Body of pancreas (tissue), 4 donors: ENCODE data around the gene SCRG1. TPM values are rescaled to one million over a fixed set of nuclear protein-coding genes. Genes with fewer than 3 reads are reported as not detected.
A peak's percentile ranks its signal among the peaks of the same experiment; 100 is the strongest.

ENCODE experiments used
- ATAC-seq: fragments of 150-250 bp; one replicate; pipeline ENCODE4 v1.9.1; 2016
- DNase-seq, 4 donors: peaks; one replicate each; pipeline ENCODE4 v3.0.0-alpha.2; 2019
- H3K27ac ChIP-seq, 4 donors: fragments of 200-600 bp; sonication (generic); 1 replicate in 3 of 4; 2 replicates in 1 of 4; pipeline versions ENCODE4 v1.5.1 to v1.6.1; 2016 to 2019; ENCODE audit warnings: mild to moderate bottlenecking in 1 of 4, mixed read lengths in 1 of 4, moderate library complexity in 1 of 4
- H3K27me3 ChIP-seq, 2 donors: fragments of 200-600 bp; sonication (generic); one replicate each; pipeline ENCODE4 v1.6.0; 2016; ENCODE audit warnings: mild to moderate bottlenecking in 1 of 2
- H3K36me3 ChIP-seq, 2 donors: fragments of 200-600 bp; sonication (generic); replicated peaks in 1 of 2; 2 replicates each; pipeline ENCODE4 v1.5.1; 2016; ENCODE audit warnings: low read depth in 2 of 2; ENCODE audit not compliant: insufficient read depth in 1 of 2
- H3K4me1 ChIP-seq: fragments of 200-600 bp; sonication (generic); one replicate; pipeline ENCODE4 v1.6.0; 2016
- H3K4me3 ChIP-seq, 2 donors: fragments of 200-600 bp; sonication (generic); 1 replicate in 1 of 2; 2 replicates in 1 of 2; pipeline ENCODE4 v1.5.1; 2016 to 2019
- H3K9me3 ChIP-seq, 3 donors: fragments of 200-600 bp; sonication (generic); 1 replicate in 2 of 3; 2 replicates in 1 of 3; pipeline ENCODE4 v1.5.1; 2016
- POLR2A ChIP-seq, 3 donors: fragments of 450-650 bp; IDR thresholded peaks; one replicate each; pipeline ENCODE4 v1.6.1; 2016; ENCODE audit warnings: antibody characterized with exemption in 3 of 3, mild to moderate bottlenecking in 2 of 3
- WGBS, 2 donors: methylation state at CpG; one replicate each; pipeline ENCODE4 v1.1.5; 2017; 5-methylcytosine and 5-hydroxymethylcytosine counted together
- intact Hi-C: fragments of 100-400 bp; cut with DNase I; formaldehyde crosslinking; loops from one replicate; pipeline ENCODE4 v1.15.1; 2023
- total RNA-seq, 2 donors: library from RNA; depleted of rRNA; stranded (reverse); fragments of >200 nt; gene quantifications; one replicate each; pipeline ENCODE4 v1.1.0, GENCODE V29; 2016
- TF ChIP-seq, protein P1 (sequence below), 7 experiments: fragments of 450-650 bp in 4 of 7; fragments of 200-600 bp in 3 of 7; sonication (generic) in 3 of 7; IDR thresholded peaks; one replicate each; pipeline ENCODE4 v1.5.1; 2016 to 2019; ENCODE audit warnings: antibody characterized with exemption in 7 of 7

The SCRG1 gene
- total RNA-seq, 2 donors from 2014 or later: not detected

- TF ChIP-seq, protein P1, sequence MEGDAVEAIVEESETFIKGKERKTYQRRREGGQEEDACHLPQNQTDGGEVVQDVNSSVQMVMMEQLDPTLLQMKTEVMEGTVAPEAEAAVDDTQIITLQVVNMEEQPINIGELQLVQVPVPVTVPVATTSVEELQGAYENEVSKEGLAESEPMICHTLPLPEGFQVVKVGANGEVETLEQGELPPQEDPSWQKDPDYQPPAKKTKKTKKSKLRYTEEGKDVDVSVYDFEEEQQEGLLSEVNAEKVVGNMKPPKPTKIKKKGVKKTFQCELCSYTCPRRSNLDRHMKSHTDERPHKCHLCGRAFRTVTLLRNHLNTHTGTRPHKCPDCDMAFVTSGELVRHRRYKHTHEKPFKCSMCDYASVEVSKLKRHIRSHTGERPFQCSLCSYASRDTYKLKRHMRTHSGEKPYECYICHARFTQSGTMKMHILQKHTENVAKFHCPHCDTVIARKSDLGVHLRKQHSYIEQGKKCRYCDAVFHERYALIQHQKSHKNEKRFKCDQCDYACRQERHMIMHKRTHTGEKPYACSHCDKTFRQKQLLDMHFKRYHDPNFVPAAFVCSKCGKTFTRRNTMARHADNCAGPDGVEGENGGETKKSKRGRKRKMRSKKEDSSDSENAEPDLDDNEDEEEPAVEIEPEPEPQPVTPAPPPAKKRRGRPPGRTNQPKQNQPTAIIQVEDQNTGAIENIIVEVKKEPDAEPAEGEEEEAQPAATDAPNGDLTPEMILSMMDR (IDR thresholded peaks at IDR 0.05): no peak
- TF ChIP-seq POLR2A (IDR thresholded peaks at IDR 0.05): no peak
- Histone ChIP-seq H3K4me1 (peaks cover 3% of the 10 kb centered on the region), H3K27ac (no peak overlapping the region), H3K27me3 (no peaks in the 10 kb centered on the region), H3K4me3 (no peak overlapping the region), H3K36me3 (no peaks in the 10 kb centered on the region), H3K9me3 (no peaks in the 10 kb centered on the region)
- intact Hi-C loops: no loop called here
- DNase-seq: no peak
- WGBS, 2 donors: 69 to 77% methylated on average over 4 of the region's 4 CpGs
- no peak for ATAC-seq
Measured at GRCh38 chr4:173405840-173406606, 7.1 kb upstream of the SCRG1 start.

DNA sequence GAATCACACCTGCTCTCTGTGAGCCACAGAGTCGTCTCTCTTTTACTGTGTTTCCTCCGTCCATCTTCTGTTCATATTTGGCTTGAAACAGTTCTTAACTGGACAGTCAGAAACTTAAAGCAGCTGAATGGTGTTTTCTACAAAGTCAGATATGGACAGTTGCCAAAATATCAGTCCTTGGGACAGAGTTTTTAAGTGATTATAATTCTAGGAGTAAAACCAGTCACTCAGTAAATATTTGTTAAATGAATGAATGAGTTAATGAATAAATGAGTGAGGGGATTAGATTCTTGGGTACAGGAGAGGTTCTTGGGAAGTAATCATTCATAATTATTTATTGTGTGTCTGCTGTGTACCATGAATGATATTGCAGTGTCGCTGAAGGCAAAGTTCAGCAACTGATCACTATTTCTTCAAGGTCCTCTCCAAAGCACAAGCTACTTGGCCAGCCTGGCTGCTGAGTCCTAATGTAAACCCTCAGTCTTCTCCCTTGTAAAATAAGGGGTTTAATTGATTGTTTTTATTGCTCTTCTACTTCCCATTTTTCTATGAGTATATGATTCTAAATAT is 5.5 kb upstream of the SCRG1 start:
- Histone ChIP-seq H3K9me3 (no peaks in the 10 kb centered on the region), H3K27me3 (no peaks in the 10 kb centered on the region), H3K36me3 (no peaks in the 10 kb centered on the region), H3K27ac (no peak overlapping the region), H3K4me1 (peaks cover 3% of the 10 kb centered on the region), H3K4me3 (no peak overlapping the region)
- 21 to 30% methylated on average over 3 of the region's 3 CpGs for WGBS, 2 donors
- ATAC-seq (peak; percentile 30), DNase-seq (peak in 1 of 4 donors; percentile 25)
- no peak for TF ChIP-seq POLR2A (IDR thresholded peaks at IDR 0.05)
- TF ChIP-seq, protein P1 (IDR thresholded peaks at IDR 0.05): no peak
- intact Hi-C loops: no loop called here

DNA sequence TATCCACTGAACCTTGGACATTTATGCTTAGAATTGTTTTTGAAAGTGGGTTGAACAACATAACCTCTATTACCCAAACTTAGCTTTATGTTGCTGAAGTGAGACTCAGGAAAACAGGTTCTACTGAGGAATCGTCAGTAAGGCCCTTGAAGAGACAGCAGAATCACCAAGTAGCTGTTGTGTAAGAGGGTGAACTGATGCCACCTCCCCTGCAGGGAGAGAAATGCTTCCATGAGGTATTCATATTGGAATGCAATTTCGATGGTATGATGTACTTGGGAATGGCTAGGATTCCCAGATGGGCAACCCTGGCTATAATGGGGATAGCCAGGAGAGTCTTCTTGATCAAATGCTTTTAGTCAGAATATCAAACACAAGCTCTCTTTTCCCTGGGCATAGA is 4.1 kb upstream of the SCRG1 start:
- Histone ChIP-seq H3K9me3 (no peaks in the 10 kb centered on the region), H3K4me1 (peaks cover 3% of the 10 kb centered on the region), H3K36me3 (no peaks in the 10 kb centered on the region), H3K27ac (no peak overlapping the region), H3K27me3 (no peaks in the 10 kb centered on the region), H3K4me3 (no peak overlapping the region)
- WGBS, 2 donors: 85 to 89% methylated on average over 2 of the region's 2 CpGs
- DNase-seq (no peak), ATAC-seq (no peak)
- intact Hi-C loops: no loop called here
- TF ChIP-seq POLR2A (IDR thresholded peaks at IDR 0.05): no peak
- TF ChIP-seq, protein P1 (IDR thresholded peaks at IDR 0.05): no peak

DNA sequence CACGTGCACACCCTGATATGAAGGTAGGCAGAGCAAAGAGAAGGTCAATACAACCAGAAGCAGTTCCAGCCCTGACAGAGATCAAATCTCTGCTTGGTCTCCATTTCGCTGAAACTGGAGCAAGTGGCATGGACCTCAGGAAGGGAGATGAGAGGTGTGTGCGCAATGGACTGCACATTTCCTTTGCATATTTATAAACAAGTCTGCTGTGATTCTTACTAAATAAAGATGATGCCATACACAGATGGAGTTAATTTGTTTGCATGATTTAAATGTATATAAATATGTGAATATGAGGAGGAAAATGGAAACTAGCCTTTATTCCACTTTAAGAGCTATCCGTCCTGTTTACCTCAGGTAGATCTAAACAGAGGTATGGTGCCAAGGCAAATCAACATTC is 2.1 kb upstream of the SCRG1 start:
- H3K4me3 ChIP-seq: no peak overlapping the region
- WGBS, 2 donors: 54 to 58% methylated on average over 4 of the region's 4 CpGs
- ATAC-seq: no peak
- no peaks in the 10 kb centered on the region for H3K9me3 ChIP-seq
- no peak overlapping the region for H3K27ac ChIP-seq
- H3K4me1 ChIP-seq: peaks cover 3% of the 10 kb centered on the region
- DNase-seq: no peak
- TF ChIP-seq, protein P1 (IDR thresholded peaks at IDR 0.05): no peak
- TF ChIP-seq POLR2A (IDR thresholded peaks at IDR 0.05): no peak
- no peaks in the 10 kb centered on the region for H3K36me3 ChIP-seq
- H3K27me3 ChIP-seq: no peaks in the 10 kb centered on the region
- intact Hi-C loops: no loop called here

- TF ChIP-seq, protein P1 (IDR thresholded peaks at IDR 0.05): no peak
- TF ChIP-seq POLR2A (IDR thresholded peaks at IDR 0.05): no peak
- no peaks in the 10 kb centered on the region for H3K9me3 ChIP-seq
- no peak for ATAC-seq
- H3K27ac ChIP-seq: no peak overlapping the region
- H3K4me1 ChIP-seq: no peaks in the 10 kb centered on the region
- H3K27me3 ChIP-seq: no peaks in the 10 kb centered on the region
- intact Hi-C loops: no loop called here
- no peaks in the 10 kb centered on the region for H3K36me3 ChIP-seq
- no peak for DNase-seq
- no peak overlapping the region for H3K4me3 ChIP-seq
Measured at GRCh38 chr4:173398220-173398619, 696 bp downstream of the SCRG1 start.
